Subcutaneous abdominal adipose tissue (tissue), 5 donors: ENCODE results near the gene KIDINS220.

Experiments used
- H3K27ac ChIP-seq: one replicate; pipeline ENCODE4 v1.7.0; 2013; ENCODE audit warnings: low read depth, mild to moderate bottlenecking, inconsistent platforms, low read length, moderate library complexity
- H3K27me3 ChIP-seq, 5 donors: one replicate each; pipeline ENCODE4 v1.7.0; 2013; ENCODE audit warnings: low read length in 5 of 5, inconsistent platforms in 1 of 5; ENCODE audit not compliant: control insufficient read depth in 5 of 5, insufficient read depth in 4 of 5
- H3K36me3 ChIP-seq, 5 donors: one replicate each; pipeline ENCODE4 v1.7.0; 2013; ENCODE audit warnings: low read length in 5 of 5; ENCODE audit not compliant: control insufficient read depth in 5 of 5, insufficient read depth in 5 of 5
- H3K4me1 ChIP-seq, 5 donors: one replicate each; pipeline ENCODE4 v1.7.0; 2013; ENCODE audit warnings: low read length in 5 of 5, mild to moderate bottlenecking in 3 of 5, moderate library complexity in 1 of 5; ENCODE audit not compliant: control insufficient read depth in 5 of 5, insufficient read depth in 5 of 5
- H3K4me3 ChIP-seq, 5 donors: one replicate each; pipeline ENCODE4 v1.7.0; 2013; ENCODE audit warnings: low read length in 5 of 5, low read depth in 1 of 5
- H3K9ac ChIP-seq, 5 donors: one replicate each; pipeline ENCODE4 v1.7.0; 2013; ENCODE audit warnings: low read length in 5 of 5, mild to moderate bottlenecking in 4 of 5, moderate library complexity in 3 of 5
- H3K9me3 ChIP-seq, 5 donors: one replicate each; pipeline ENCODE4 v1.7.0; 2013; ENCODE audit warnings: low read length in 5 of 5; ENCODE audit not compliant: control insufficient read depth in 5 of 5
- donor health status: healthy.
- donor health status: healthy.
- donor health status: healthy.
- donor health status: healthy.
- donor health status: healthy.

KIDINS220 gene

GRCh38 chr2:8817221-8817620 lies 20.2 kb downstream of the KIDINS220 start:
- Histone ChIP-seq H3K27ac (no peak overlapping the region), H3K36me3 (peaks cover 24 to 41% (median 30%) of the 10 kb centered on the region in 5 donors), H3K4me1 (peaks cover 0 to 12% (median 7%) of the 10 kb centered on the region in 5 donors), H3K27me3 (no peaks in the 10 kb centered on the region), H3K9ac (no peak overlapping the region), H3K4me3 (no peak overlapping the region), H3K9me3 (no peaks in the 10 kb centered on the region)

- H3K4me3 ChIP-seq: no peak overlapping the region
- H3K36me3 ChIP-seq: peaks cover 34 to 87% (median 68%) of the 10 kb centered on the region in 5 donors
- H3K27ac ChIP-seq: no peak overlapping the region
- no peaks in the 10 kb centered on the region for H3K27me3 ChIP-seq
- H3K9ac ChIP-seq: no peak overlapping the region
- H3K9me3 ChIP-seq: no peaks in the 10 kb centered on the region
- H3K4me1 ChIP-seq: no peaks in the 10 kb centered on the region
Observed at GRCh38 chr2:8806885-8807704, 30.3 kb downstream of the KIDINS220 start.

- no peak overlapping the region for H3K9ac ChIP-seq
- H3K9me3 ChIP-seq: no peaks in the 10 kb centered on the region
- H3K4me1 ChIP-seq: no peaks in the 10 kb centered on the region
- H3K27ac ChIP-seq: no peak overlapping the region
- no peaks in the 10 kb centered on the region for H3K27me3 ChIP-seq
- peaks cover 29 to 87% (median 69%) of the 10 kb centered on the region in 5 donors for H3K36me3 ChIP-seq
- H3K4me3 ChIP-seq: no peak overlapping the region
Observed at GRCh38 chr2:8805278-8806210, 31.9 kb downstream of the KIDINS220 start.

GRCh38 chr2:8803658-8804379 lies 33.6 kb downstream of the KIDINS220 start:
- Histone ChIP-seq H3K27ac (no peak overlapping the region), H3K9me3 (no peaks in the 10 kb centered on the region), H3K27me3 (no peaks in the 10 kb centered on the region), H3K4me3 (no peak overlapping the region), H3K4me1 (no peaks in the 10 kb centered on the region), H3K36me3 (peaks cover 32 to 88% (median 66%) of the 10 kb centered on the region in 5 donors), H3K9ac (no peak overlapping the region)

DNA sequence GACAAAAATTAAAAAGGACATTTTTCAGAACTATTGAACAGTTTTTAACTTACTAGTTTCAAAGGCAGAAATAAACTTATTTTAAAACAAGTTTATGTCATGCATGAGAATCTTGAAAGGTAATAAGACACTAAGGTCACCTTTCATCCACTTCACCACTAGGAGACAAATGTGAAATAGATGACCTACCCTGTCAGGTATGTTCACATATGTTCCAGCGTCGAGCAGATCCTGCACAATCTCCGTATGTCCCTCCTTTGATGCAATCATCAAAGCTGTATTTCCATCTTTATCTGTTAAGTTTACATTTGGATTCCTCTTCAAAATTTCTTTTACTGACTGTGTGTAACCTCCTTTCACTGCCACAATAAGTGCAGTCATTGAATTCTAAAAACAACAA lies 34.7 kb downstream of the KIDINS220 start:
- no peaks in the 10 kb centered on the region for H3K4me1 ChIP-seq
- H3K27ac ChIP-seq: no peak overlapping the region
- H3K27me3 ChIP-seq: no peaks in the 10 kb centered on the region
- H3K9ac ChIP-seq: no peak overlapping the region
- no peak overlapping the region for H3K4me3 ChIP-seq
- peaks cover 43 to 83% (median 68%) of the 10 kb centered on the region in 5 donors for H3K36me3 ChIP-seq
- no peaks in the 10 kb centered on the region for H3K9me3 ChIP-seq

- H3K36me3 ChIP-seq: peaks cover 42 to 80% (median 69%) of the 10 kb centered on the region in 5 donors
- no peak overlapping the region for H3K27ac ChIP-seq
- H3K4me1 ChIP-seq: no peaks in the 10 kb centered on the region
- H3K9me3 ChIP-seq: no peaks in the 10 kb centered on the region
- H3K27me3 ChIP-seq: no peaks in the 10 kb centered on the region
- H3K9ac ChIP-seq: no peak overlapping the region
- H3K4me3 ChIP-seq: no peak overlapping the region
Observed at GRCh38 chr2:8800821-8801220, 36.6 kb downstream of the KIDINS220 start.

GRCh38 chr2:8800218-8800617 lies 37.2 kb downstream of the KIDINS220 start:
- H3K36me3 ChIP-seq: peaks cover 37 to 79% (median 63%) of the 10 kb centered on the region in 5 donors
- H3K4me1 ChIP-seq: peaks cover 0 to 4% (median 0%) of the 10 kb centered on the region in 5 donors
- H3K4me3 ChIP-seq: no peak overlapping the region
- H3K9ac ChIP-seq: no peak overlapping the region
- H3K27me3 ChIP-seq: no peaks in the 10 kb centered on the region
- no peaks in the 10 kb centered on the region for H3K9me3 ChIP-seq
- no peak overlapping the region for H3K27ac ChIP-seq

DNA sequence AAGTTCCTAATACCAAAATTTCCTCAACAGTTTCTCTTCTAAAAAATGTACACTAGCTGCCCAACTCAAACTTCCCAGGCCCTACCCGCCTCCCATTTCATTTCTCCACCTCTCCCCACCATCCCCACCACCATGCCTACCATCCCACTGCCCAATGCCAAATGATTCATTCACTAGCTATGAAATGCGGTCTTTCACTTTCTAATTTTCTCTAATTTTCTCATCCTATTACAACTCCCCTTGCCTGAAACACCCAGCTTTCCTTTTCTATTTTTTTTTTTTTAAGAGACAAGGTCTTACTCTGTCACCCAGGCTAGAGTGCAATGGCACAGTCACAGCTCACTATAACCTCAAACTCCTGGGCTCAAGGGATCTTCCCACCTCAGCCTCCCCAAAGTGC lies 38.4 kb downstream of the KIDINS220 start:
- peaks cover 0 to 7% (median 0%) of the 10 kb centered on the region in 5 donors for H3K4me1 ChIP-seq
- H3K36me3 ChIP-seq: peaks cover 41 to 83% (median 60%) of the 10 kb centered on the region in 5 donors
- no peaks in the 10 kb centered on the region for H3K9me3 ChIP-seq
- H3K27ac ChIP-seq: no peak overlapping the region
- no peak overlapping the region for H3K9ac ChIP-seq
- H3K27me3 ChIP-seq: no peaks in the 10 kb centered on the region
- H3K4me3 ChIP-seq: no peak overlapping the region

- Histone ChIP-seq H3K9me3 (no peaks in the 10 kb centered on the region), H3K9ac (no peak overlapping the region), H3K27me3 (no peaks in the 10 kb centered on the region), H3K4me1 (peaks cover 0 to 7% (median 0%) of the 10 kb centered on the region in 5 donors), H3K27ac (no peak overlapping the region), H3K36me3 (peaks cover 45 to 83% (median 61%) of the 10 kb centered on the region in 5 donors), H3K4me3 (no peak overlapping the region)
Observed at GRCh38 chr2:8798393-8798792, 39.0 kb downstream of the KIDINS220 start.
